NCI-H2196 treated with DMSO at 0.1 percent for 48 hours (cell line): ENCODE results near the gene C4orf50.
"Not testable (repeated sequence)": the region's sequence is repeated elsewhere in the genome, so short reads cannot be mapped to it uniquely, and the experiment has no call there.

ENCODE experiments used
- DNase-seq: peaks from one replicate; lab custom pipeline; 2025; ENCODE audit not compliant: unreplicated experiment; lab: John Stamatoyannopoulos, UW

C4orf50 gene

DNA sequence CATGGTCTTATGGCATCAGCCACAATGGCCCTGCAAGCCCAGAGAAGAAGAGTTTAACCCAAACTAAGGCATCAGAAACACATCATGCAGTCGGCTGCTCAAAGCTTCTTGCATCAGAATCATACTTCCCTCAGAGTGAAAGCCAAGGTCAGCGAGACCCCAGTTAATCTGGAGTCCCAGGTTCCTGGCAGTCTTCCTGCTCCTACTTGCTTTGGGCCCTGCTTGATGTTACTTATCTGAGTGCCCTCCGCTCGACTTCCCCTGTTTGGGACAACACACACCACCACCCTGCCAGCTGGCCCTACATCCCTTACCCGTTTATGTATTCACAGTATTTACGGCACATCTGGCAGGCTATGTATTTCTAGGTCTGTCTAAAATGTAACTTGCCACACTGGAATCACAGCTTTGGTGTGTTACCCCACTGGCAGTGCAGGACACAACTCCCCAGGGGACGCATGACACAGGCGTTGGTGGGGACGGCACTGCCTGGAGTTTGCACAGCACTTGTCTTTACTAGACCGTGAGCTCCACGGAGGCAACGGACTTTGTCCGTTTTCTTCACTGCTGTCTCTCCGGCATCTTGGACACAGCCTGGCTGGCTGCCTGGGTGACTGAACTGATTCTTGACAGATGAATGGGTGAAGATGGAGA is 148.1 kb downstream of the C4orf50 start:
- no peak for DNase-seq

DNA sequence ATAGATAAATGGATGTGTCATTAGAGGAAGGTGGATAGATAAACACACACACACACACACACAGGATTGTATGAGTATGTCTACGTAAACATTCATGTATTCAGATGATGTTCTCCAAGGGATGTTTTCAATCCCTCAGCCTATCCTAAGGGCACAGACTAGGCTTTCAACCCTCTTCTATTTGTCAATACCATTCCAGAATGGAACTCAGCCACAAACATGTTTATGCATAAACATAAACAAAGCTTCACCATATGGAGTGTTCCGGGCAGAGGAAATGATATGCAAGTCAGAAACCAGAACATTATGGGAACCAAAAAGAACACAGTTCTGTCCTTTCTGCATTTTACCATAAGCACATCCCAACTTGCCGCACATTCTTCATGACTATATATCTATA is 150.4 kb downstream of the C4orf50 start:
- no peak for DNase-seq

DNA sequence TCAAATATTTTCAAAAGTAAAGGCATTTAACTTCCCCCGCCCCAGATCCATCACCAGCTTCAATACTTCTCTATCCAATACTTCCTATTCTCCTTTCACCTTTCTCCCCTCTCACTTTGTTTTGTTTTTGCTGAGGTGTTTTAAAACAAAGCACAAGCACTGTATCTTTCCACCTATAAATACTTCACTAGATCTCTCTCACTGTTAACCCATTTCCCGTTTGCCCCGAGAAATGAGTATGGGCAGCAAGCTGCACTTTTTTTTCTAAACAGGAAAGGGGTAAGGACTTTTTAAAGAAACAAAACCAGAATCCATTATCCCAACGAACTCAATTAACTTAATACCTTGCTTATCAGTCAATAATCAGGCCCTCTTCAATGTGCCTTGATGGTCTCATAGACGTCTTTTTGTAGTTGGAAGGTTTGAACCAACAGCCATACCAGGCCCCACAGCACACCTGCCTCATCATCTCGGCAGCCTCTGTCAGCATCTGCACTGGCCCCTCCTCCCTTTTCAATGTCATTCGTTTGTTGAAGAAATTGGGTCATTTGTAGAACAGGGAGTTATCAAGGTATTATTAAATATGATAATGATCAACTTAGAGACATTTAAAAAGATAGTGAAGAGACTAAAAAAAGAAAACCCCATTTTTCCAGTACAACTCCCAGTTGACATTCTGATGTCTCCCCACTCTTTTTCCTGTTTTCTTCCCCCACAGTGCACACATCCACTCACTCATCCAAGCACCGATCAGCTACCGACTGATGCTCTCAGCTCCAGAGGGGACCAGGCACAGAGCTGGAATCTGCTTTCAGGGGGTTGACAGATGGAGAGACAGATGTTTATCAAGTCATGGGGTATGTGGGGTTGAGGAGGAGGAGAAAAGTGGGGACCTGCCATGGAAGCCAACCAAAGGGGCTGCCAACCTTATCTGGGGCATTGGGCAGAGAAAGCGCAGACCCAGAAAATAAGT is 151.1 kb downstream of the C4orf50 start:
- no peak for DNase-seq

DNA sequence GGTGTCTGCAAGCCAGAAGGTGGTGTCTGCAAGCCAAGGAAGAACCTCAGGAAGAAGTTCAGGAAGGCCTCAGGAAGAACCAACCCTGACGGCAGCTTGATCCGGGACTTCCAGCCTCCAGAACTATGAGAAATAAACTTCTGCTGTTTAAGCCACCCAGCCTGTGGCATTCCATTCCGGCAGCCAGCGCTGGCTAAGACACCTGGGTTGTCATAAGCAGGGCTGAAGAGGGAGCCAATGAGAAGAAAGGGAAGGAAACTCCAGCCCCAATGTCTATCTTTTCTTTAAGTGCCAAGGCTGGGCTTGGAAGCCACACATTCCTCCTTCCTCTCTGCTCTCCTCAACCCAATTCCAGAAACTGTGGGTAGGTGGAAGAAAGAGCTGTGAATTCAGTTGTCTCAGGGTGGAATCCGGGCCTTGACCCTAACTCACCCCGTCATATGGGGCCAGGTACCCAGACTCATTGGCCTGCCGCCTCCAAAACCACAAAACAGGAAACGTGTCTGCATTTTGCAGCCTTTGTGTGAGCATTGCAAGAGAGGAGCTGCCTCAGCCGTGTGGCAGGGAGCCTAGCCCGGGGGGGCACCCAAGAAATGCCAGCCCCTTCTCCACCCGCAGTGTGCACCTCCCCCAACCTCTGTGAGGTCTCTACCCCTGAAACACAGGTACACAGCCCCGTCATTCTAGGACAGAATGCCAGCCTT is 152.2 kb downstream of the C4orf50 start:
- no peak for DNase-seq

DNA sequence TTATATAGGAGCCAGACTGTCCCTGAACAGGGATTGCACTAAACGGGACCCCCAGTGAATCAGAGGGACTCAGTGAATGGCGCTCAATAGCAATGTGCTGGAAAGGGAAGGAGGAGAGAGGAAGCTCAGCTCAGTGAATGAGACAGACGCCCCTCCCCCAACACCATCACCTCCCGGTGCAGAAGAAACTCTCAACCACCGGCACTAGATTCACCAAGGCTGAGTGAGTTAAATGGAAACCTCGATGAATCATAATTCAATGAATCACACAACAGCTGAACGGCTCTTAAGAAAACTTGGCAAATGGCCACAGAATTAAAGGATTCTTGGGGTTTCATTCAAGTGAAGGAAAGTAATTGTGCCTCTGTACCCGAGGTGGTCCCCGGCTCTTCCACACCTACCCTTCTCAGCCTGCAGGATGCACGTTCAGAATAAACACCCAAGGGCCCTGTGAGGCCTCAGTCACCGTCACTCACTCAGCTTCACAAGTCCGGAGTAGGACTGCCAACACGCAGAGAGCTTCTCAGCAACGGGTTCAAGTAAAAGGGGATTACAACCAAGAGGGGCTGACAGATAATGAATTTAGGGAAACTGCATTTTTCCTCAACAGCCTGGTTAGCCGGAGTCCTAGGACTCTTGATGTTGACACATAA is 154.6 kb downstream of the C4orf50 start:
- no peak for DNase-seq

DNA sequence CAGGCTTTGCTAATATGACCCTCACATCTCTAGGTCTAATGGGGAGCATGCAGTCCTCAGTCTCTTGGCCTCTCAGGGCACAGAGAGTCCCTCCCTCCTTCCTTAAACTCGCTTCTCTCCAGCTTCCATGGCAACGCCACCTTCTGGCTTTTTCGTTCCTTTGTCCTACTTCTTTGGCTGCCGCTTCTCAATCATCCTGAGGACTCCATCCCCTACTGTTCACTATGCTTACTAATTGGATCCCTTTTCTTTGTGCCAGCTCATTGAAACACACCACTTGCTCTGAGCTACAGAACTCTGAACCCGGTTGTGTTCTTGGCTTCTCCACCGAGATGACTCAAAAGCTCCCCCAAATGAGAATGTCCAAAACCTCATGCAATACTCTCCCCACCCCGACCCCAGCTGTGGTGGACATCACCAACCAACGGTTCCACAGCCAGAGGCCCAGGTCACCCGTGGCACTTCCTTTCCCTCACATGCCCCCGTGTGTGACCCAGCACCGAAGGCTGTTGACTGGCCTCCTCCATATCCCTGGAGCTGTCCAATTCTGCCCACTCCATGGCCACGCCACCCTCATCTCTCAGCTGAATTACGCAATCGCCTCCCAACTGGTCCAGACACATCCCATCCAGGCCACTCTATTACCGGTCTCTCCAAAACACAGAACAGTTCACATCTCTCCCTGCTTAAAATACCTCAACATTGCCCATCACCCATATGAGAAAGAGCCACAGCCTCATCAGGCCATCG is 160.0 kb downstream of the C4orf50 start:
- DNase-seq: no peak

DNA sequence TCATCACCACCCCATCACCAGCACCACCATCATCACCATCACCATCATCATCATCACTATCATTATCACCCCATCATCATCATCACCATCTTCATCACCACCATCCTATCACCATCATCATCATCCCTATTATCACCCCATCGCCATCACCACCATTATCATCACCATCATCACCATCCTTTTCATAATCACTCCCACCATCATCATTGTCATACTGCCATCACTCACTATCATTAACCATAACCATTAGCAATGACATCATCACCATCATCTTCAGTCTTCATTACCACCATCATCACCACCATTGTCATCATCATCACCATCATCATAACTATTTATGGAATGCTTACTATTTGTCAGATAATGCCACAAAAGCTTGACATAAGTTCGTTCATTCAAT is 161.0 kb downstream of the C4orf50 start:
- DNase-seq: no peak

DNA sequence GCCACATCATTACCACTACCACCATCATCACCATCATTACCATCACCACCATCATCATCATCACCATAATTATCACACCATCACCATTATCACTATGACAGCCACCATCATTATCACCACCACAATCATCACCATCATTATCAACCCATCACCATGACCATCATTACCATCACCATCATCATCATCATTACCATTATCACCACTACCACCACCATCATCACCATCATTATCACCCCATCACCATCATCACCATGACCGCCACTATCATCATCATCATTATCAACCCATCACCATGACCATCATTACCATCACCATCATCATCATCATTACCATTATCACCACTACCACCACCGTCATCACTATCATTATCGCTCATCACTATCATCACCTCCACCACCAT is 161.9 kb downstream of the C4orf50 start:
- DNase-seq: not testable (repeated sequence)

DNA sequence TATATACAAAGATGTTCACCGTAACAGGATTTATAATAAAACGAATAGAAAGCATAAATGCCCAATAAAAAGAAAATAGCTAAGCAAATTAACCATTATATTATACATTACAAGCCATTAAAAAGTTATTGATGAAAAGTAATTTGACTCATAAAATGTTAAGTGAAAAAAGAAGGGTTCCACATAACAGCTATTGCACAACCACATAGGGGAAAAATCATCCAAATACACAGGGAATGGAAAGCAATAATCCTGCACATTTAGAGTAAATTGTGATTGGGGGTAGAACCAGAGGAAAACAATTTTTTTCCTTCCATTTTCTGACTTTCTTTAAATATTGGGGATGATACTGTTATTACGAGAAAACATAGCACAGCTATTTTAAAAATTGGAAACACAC is 163.3 kb downstream of the C4orf50 start:
- DNase-seq: no peak

DNA sequence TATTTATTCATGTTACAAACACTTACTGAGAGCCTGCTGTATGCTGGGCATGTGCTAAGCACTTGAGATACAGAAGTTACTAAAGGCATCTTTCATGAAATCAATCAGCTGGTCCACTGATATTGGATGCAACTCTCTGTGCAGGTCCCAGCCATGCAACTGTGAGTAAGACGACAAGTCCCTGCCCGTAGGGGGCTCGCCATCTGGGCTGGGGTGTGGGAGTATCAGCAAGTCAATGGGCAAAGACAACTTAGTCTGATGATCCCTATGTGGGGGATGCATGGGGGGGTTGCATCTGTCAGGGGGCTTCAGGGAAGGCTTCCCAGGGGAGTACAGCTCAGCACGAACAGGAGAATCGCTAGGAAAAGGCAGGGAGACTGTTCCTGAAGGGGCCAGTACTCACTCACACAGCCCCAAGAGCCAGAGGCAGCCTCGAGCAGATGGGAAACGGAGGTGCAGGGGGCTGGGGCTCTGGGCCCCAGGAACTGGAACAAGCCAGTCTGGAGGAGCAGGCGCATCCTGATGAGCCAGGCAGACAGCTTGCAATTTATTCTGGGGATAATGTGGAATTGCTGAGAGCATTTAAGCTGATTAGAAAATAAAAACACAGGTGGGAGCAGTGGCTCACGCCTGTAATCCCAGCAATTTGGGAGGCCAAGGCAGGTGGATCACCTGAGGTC is 165.6 kb downstream of the C4orf50 start:
- no peak for DNase-seq

DNA sequence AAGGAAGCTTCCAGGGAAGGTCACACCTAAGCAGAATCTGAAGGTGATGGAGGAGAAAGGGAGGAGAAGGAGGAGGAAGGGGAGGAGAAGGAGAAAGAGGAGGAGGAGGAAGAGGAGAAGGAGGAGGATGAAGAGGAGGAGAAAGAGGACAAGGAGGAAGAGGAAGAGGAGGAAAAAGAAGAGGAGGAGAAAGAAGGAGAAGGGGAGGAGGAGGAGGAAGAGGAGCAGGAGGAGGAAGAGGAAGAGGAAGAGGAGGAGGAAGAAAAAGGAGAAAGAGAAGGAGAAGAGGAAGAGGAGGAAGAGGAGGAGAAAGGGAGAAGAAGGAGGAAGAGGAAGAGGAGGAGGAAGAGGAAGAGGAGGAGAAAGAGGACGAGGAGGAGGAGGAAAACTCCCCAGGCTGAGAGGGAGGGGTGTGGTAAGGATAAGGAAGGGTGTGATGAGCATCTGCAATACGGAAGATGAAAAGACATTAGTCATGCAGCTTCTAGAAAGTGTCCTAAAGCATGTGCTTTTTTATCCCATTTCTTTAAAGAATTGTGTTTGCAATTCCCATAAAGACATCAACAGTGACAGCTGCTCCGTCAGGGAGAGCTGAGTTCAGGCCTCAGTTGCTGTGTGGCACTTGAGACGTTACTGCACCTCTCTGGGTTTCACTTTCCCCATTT is 166.5 kb downstream of the C4orf50 start:
- DNase-seq: no peak
